MM.1S (cell line): ENCODE results near the gene CLPTM1L.

ENCODE experiments used
- DNase-seq: peaks from one replicate; pipeline ENCODE4 v3.0.0-alpha.2; 2015
- H2AFZ ChIP-seq: fragments of 300-600 bp; sonication (generic); 2 replicates; pipeline ENCODE4 v1.6.0; 2016; ENCODE audit warnings: antibody characterized with exemption, low read length
- H3F3A ChIP-seq: fragments of 300-600 bp; sonication (generic); 2 replicates; pipeline ENCODE4 v1.6.1; 2016; ENCODE audit warnings: mild to moderate bottlenecking, antibody characterized with exemption, low read length, moderate library complexity, mixed read lengths; ENCODE audit not compliant: insufficient read depth
- H3K27ac ChIP-seq: fragments of 300-600 bp; sonication (generic); 2 replicates; pipeline ENCODE4 v1.5.1; 2016; ENCODE audit warnings: mild to moderate bottlenecking, low read length
- H3K27me3 ChIP-seq: fragments of 300-600 bp; sonication (generic); replicated peaks from 2 replicates; pipeline ENCODE4 v1.6.0; 2016; ENCODE audit warnings: low read length; ENCODE audit not compliant: insufficient read depth
- H3K36me3 ChIP-seq: fragments of 300-600 bp; sonication (generic); replicated peaks from 2 replicates; pipeline ENCODE4 v1.6.1; 2016; ENCODE audit warnings: mild to moderate bottlenecking, low read length, mixed read lengths; ENCODE audit not compliant: insufficient read depth
- H3K4me1 ChIP-seq: fragments of 300-600 bp; sonication (generic); 2 replicates; pipeline ENCODE4 v1.6.1; 2016; ENCODE audit warnings: low read length, mixed read lengths
- H3K4me2 ChIP-seq: fragments of 300-600 bp; sonication (generic); 2 replicates; pipeline ENCODE4 v1.6.0; 2016; ENCODE audit warnings: low read depth, low read length
- H3K4me3 ChIP-seq: fragments of 300-600 bp; sonication (generic); 2 replicates; pipeline ENCODE4 v1.5.1; 2016; ENCODE audit warnings: low read length, mixed read lengths
- H3K79me2 ChIP-seq: fragments of 300-600 bp; sonication (generic); 2 replicates; pipeline ENCODE4 v1.6.1; 2016; ENCODE audit warnings: mixed run types, low read length, mixed read lengths
- H3K9ac ChIP-seq: fragments of 300-600 bp; sonication (generic); 2 replicates; pipeline ENCODE4 v1.6.1; 2016; ENCODE audit warnings: low read length, mixed read lengths
- H3K9me2 ChIP-seq: fragments of 300-600 bp; sonication (generic); replicated peaks from 2 replicates; pipeline ENCODE4 v1.6.1; 2016; ENCODE audit warnings: mild to moderate bottlenecking, low read length, mixed read lengths; ENCODE audit not compliant: insufficient read depth
- H3K9me3 ChIP-seq: fragments of 300-600 bp; sonication (generic); replicated peaks from 2 replicates; pipeline ENCODE4 v1.6.1; 2016; ENCODE audit warnings: mild to moderate bottlenecking, low read length, mixed read lengths; ENCODE audit not compliant: insufficient read depth
- H4K20me1 ChIP-seq: fragments of 300-600 bp; sonication (generic); 2 replicates; pipeline ENCODE4 v1.6.1; 2016; ENCODE audit warnings: mild to moderate bottlenecking, low read length, moderate library complexity, mixed read lengths; ENCODE audit not compliant: insufficient read depth
- CTCF ChIP-seq: fragments of 300-600 bp; sonication (generic); IDR thresholded peaks from 2 replicates; pipeline ENCODE4 v1.5.1; 2016; ENCODE audit warnings: antibody characterized with exemption, low read length, mixed read lengths
- EZH2 ChIP-seq: fragments of 300-600 bp; sonication (generic); optimal IDR thresholded peaks from 2 replicates; pipeline ENCODE3; 2017; ENCODE audit warnings: low read depth, mild to moderate bottlenecking, antibody characterized with exemption, low read length, mixed read lengths
- EZH2phosphoT487 ChIP-seq: fragments of 300-600 bp; sonication (generic); IDR thresholded peaks from 2 replicates; pipeline ENCODE4 v1.6.1; 2018; ENCODE audit warnings: antibody characterized with exemption, low read length

CLPTM1L gene

GRCh38 chr5:1392801-1393565 is 48.1 kb upstream of the CLPTM1L start:
- Histone ChIP-seq H3F3A (no peaks in the 10 kb centered on the region), H4K20me1 (no peaks in the 10 kb centered on the region), H3K9ac (no peak overlapping the region), H3K4me3 (no peak overlapping the region), H3K9me3 (no peaks in the 10 kb centered on the region), H3K27ac (no peak overlapping the region), H3K4me1 (no peaks in the 10 kb centered on the region), H2AFZ (no peak overlapping the region), H3K36me3 (no peaks in the 10 kb centered on the region), H3K4me2 (no peak overlapping the region), H3K9me2 (no peaks in the 10 kb centered on the region), H3K27me3 (peaks cover 91% of the 10 kb centered on the region), H3K79me2 (no peaks in the 10 kb centered on the region)
- DNase-seq: no peak
- TF ChIP-seq CTCF (no peak), EZH2phosphoT487 (no peak), EZH2 (no peak)

- Histone ChIP-seq H3K27ac (no peak overlapping the region), H2AFZ (no peak overlapping the region), H3F3A (no peaks in the 10 kb centered on the region), H3K36me3 (no peaks in the 10 kb centered on the region), H3K9ac (no peak overlapping the region), H3K9me3 (no peaks in the 10 kb centered on the region), H3K9me2 (no peaks in the 10 kb centered on the region), H3K27me3 (peaks cover 90% of the 10 kb centered on the region), H3K4me2 (no peak overlapping the region), H3K79me2 (no peaks in the 10 kb centered on the region), H3K4me1 (no peaks in the 10 kb centered on the region), H3K4me3 (no peak overlapping the region), H4K20me1 (no peaks in the 10 kb centered on the region)
- no peak for DNase-seq
- TF ChIP-seq CTCF: no peak
- no peak for TF ChIP-seq EZH2
- TF ChIP-seq EZH2phosphoT487: no peak
These were observed 47.4 kb upstream of the CLPTM1L start for GRCh38 chr5:1392261-1392660.

- Histone ChIP-seq H3K27ac (no peak overlapping the region), H3K4me1 (peaks cover 4% of the 10 kb centered on the region), H3K9me2 (no peaks in the 10 kb centered on the region), H3K4me3 (no peak overlapping the region), H3K4me2 (no peak overlapping the region), H3K9me3 (no peaks in the 10 kb centered on the region), H2AFZ (no peak overlapping the region), H3F3A (no peaks in the 10 kb centered on the region), H3K79me2 (no peaks in the 10 kb centered on the region), H3K9ac (no peak overlapping the region), H3K27me3 (peaks cover 85% of the 10 kb centered on the region), H4K20me1 (no peaks in the 10 kb centered on the region), H3K36me3 (no peaks in the 10 kb centered on the region)
- DNase-seq: no peak
- TF ChIP-seq EZH2phosphoT487 (no peak), CTCF (no peak), EZH2 (no peak)
These were observed 46.8 kb upstream of the CLPTM1L start for GRCh38 chr5:1391691-1392090.
